HuH-7 (cell line): Measurements from ENCODE around the gene GLG1.
"Not testable (repeated sequence)": the region's sequence is repeated elsewhere in the genome, so short reads cannot be mapped to it uniquely, and the experiment has no call there.

Experiments used
- DNase-seq: peaks from one replicate; pipeline ENCODE4 v3.0.0; 2011; ENCODE audit warnings: low spot score

The GLG1 gene

DNA sequence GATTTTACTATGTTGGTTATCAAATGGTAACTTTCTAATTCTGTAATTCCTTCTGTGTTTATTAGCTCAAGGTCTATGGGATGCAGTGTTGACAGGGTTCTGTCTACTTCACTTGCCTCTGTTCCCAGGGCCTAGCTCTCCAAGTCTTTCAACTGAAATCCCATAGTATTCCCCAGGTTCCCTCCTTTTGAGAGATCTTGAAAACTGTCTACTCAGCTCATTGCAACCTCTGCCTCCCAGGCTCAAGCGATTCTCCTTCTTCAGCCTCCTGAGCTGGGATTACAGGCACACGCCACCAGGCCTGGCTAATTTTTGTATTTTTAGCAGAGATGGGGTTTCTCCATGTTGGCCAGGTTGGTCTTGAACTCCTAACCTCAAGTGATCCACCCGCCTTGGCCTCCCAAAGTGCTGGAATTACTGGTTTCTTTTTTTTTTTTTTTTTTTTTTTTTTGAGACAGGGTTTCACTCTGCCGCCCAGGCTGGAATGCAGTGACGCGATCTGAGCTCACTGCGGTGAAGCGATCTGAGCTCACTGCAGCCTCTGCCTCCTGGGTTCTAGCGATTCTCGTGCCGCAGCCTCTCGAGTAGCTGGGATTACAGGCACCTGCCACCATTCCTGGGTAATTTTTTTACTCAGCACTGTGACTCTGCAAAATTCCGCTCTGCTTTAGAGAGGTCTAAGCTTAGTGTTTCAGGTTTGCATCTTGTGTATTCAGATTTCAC, 163.1 kb downstream of the GLG1 start:
- not testable (repeated sequence) for DNase-seq

DNA sequence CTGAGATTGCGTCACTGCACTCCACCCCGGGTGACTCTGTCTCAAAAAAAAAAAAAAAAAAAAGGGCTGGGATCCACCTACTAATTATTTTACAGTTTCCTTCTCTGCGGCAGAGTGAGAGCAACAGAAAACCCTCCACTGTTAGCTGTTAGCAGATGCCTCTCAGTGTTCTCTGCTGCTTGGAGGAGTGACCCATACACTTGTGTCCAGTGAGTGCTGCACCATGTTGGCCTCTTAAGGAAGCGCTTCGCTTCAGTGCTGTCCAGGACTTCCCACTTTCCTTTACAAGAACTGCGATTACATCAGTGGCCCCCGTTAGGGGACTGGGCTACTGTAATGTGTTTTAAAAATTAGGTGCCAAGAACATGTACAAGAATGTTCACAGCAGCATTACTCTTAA, 167.2 kb downstream of the GLG1 start:
- no peak for DNase-seq

DNA sequence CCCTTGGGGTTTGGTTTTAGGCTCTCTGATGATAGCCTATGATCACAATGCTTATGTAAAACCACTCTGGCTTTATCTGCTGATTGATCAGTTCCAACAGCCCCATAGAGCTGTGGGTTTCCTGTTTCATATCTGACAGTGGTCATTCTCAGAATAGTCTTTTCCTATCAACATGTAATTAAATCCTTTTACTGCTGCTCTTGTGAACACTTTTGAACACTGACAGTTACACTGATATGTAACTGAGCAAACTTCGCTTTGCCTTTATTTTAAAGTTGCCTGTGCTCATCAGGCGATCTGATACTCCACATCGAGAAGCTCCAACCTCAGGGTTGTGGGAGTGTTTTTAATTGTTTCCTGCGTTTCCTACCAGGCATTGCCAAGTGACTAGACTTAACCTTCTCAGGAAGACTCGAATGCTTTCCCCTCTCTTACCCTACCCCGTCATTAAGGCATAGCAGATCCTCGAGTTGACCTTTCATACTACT, 168.4 kb downstream of the GLG1 start:
- no peak for DNase-seq

DNA sequence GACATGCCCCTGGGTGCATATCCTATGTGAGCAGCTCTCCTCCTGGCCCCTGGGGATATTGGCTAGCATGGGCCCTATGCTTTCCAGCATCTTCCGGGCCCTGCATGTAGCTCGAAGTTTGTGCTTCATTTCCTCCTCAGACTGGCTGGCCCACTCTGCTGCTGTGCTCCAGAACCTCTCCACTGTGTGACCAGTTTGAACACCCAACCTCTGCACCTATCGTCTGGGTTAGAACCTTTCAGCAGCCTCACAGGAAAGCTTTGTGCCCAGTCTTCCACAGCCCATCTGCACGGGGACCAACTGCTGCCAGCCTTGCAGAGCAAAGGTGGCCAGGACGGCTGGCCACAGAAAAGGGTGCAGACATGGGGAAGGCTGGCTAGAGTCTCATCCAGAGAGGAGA, 175.4 kb downstream of the GLG1 start:
- DNase-seq: no peak

GRCh38 chr16:74430036-74430712, 176.7 kb downstream of the GLG1 start:
- DNase-seq: peak; percentile 50

- DNase-seq: not testable (repeated sequence)
Measured at GRCh38 chr16:74428493-74428892, 178.4 kb downstream of the GLG1 start.

- DNase-seq: not testable (repeated sequence)
Measured at GRCh38 chr16:74425751-74426150, 181.2 kb downstream of the GLG1 start.

DNA sequence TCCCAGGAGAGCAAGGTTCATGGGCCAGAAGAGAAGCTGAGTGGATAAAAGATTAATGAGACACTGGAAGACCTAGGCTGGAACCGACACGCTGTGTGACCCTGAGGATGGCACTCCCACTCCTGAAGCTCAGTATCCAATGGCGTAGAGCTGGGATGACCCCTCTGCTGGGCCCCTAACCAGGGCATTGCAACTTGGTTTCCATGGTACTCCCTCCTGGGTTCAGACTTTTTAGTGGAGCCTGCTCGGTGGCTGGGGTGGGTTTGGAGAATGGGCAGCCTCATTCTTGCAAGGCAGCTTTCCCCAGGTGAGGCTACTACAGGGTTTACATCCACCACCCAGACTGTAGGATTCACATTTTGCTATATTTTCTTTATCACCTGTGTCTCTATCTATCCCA, 183.2 kb downstream of the GLG1 start:
- DNase-seq: not testable (repeated sequence)

DNA sequence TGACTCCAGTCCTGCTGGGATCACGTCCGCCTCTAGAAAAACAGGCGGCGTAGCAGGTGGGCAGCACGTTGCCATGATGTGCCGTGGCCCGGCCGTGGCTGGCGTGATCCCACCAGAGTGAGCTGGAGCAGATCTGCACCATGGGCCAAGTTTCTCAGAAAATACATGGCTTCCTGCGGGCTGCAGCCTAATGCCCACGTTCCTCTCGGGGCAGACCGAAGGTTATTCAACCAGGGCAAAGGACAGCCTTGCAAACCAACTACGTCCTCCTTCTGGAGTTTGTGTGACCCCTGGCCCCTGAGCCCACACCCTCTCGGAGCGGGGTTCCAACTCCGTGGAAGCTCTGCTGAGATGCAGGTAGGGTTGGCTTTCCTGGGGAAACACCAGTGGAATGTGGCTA, 184.8 kb downstream of the GLG1 start:
- DNase-seq: not testable (repeated sequence)

DNA sequence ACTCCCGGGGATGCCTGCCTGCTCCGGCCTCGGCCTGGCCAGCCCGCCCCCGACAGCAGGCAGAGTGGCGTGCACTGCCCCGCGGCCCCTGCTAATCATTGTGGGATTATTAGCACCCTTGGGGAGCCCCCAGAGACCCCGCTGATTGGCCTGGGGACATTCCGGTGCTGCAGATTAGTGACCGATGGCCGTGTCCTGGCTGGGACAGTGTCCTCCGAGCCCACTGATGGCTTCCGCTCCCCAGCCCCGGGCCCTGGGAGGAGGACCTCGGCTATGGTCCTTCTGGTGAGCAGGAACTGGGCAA, 185.5 kb downstream of the GLG1 start:
- not testable (repeated sequence) for DNase-seq

GRCh38 chr16:74420612-74421481, 186.1 kb downstream of the GLG1 start, which contains the start of gene CLEC18B:
Gene CLEC18B, minus strand, starts transcription at chr16:74421478. Its CDS starts 208 bp downstream, at chr16:74421270.
- DNase-seq: not testable (repeated sequence)

DNA sequence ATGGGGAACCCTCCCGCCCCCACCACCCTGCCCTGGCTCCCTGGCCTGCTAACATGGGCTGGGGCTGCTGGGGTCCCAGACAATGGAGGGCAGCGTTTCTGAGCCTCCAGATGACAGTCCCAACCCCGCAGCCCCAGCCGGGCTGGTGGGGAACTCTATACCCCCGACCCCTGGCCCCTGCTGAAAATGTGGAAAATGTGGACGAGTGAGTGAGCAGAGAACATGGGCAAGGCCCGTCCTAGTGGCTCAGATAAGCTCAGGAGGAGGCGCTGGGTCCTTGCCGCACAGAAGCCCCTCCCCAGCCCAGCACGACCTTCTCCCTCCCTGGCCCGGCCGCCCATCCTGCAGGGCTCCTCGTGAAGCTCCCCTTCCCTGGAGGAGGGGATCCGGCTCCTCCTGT, 187.1 kb downstream of the GLG1 start:
- not testable (repeated sequence) for DNase-seq

DNA sequence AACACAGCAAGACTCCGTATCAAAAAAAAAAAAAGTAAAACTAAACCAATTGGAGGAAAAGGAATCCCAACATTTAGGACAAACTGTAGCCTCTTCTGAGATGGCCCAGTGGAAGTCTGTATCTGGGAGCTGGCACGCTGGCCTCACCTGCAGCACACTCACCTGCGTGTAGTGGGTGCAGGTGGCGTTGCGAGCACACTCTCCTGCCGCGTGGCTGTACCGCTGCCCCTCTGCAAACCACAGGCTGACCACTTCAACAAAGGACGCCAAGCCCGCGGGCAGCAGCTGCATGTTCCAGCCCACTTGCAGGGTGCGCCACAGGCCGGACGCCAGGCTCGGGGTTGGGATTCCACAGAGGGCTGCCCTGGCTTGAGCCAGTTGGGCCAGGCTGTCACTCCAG, 189.0 kb downstream of the GLG1 start:
- DNase-seq: not testable (repeated sequence)

- not testable (repeated sequence) for DNase-seq
Measured at GRCh38 chr16:74413920-74414319, 193.0 kb downstream of the GLG1 start.

GRCh38 chr16:74413485-74413884, 193.4 kb downstream of the GLG1 start:
- not testable (repeated sequence) for DNase-seq

DNA sequence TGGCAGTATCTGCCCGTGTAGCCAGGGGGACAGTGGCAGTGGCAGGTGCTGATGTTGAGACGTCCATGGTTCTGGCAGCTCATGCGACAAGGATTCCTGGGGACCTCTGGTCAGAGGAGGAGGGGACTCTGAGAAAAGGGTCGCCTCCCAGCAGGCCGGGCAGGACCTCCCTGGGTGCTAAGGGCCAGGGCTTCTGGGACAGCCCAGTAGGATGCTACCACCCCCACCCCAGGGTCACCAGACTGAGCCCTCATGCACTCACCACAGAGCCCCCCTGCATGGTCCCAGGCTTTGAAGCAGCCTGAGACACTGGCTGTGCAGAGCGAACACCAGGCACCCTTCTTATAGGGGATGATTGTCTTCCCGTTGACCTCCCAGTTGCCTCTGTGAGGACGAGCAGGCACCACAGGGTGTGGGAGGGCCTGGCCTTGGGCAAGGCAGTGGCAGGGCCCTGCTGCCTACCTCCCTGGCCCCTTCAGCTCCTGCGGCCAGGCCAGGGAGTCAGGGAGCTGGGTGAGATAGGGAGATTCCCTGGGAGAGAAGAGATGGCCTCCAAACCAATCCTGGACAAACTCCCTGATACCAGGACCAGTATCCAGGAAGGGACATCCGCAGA, 194.0 kb downstream of the GLG1 start:
- DNase-seq: not testable (repeated sequence)

GRCh38 chr16:74412138-74412774, 194.7 kb downstream of the GLG1 start:
- not testable (repeated sequence) for DNase-seq

- not testable (repeated sequence) for DNase-seq
Measured at GRCh38 chr16:74410981-74411380, 195.9 kb downstream of the GLG1 start.

DNA sequence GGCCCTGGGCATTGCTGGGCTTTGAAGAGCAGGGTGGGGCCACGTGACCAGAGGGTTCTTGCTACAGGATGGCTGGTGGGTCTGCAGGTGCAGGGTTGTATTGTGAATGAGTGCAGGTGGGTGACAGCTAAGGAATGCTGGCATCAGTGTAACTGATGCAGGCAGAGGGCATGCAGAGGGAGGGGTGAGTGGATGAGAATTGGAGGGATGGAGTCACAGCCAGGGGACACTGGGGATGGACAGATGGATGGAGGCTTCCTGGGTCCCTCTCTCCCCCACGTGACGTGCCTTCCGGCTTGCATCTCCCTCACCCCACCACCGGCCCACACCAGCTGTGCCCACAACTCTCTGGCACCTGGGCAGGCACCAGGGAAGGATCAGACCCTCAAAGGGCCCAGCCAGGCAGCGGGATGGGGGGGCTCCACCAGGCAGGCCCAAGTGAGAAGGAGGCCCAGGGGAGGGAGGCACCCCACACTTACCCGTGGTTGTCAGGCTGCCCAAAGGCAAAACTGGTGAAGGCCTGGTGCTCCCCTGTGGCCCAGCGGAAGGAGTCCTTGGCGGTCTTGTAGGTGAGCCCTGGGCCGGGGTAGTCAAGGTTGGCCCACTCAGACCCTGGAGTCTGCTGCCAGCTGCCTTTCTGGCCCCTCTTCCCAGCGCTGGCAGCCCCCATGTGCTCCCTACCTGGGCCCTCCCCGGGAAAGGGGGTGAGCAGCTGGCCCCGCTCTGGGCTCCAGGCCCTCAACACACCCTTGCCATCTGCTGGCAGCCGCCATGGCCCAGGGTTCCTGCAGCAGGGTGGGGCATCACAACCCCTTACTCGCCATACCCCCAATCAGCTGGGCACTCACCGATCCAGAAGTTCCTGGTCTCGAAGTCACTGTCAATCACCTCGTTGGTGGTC, 196.6 kb downstream of the GLG1 start:
- DNase-seq: not testable (repeated sequence)
